HepG2 (cell line): ENCODE measurements around the gene CMTM1. TPM values are rescaled to one million over a fixed set of nuclear protein-coding genes. Genes with fewer than 3 reads are reported as not detected.

ENCODE experiments used
- ARID5B ChIP-seq: IDR thresholded peaks from 2 replicates; pipeline ENCODE4 v1.4.0; 2020; ENCODE audit warnings: mild to moderate bottlenecking, missing genetic modification reagents
- BCL3 ChIP-seq: sonication (generic); formaldehyde crosslinking; IDR thresholded peaks from 2 replicates; pipeline ENCODE4 v1.5.1; 2020; ENCODE audit warnings: mild to moderate bottlenecking, missing genetic modification reagents, moderate library complexity
- ISX ChIP-seq: sonication (generic); formaldehyde crosslinking; conservative IDR thresholded peaks from 2 replicates; pipeline ENCODE4 v1.5.0; 2020; ENCODE audit warnings: missing genetic modification reagents
- KMT2B ChIP-seq: IDR thresholded peaks from 2 replicates; pipeline ENCODE4 v1.6.1; 2016; ENCODE audit warnings: missing genetic modification reagents, missing compliant biosample characterization
- NFIC ChIP-seq: IDR thresholded peaks from 2 replicates; pipeline ENCODE4 v1.6.1; 2012; ENCODE audit warnings: mild to moderate bottlenecking, low read length, inconsistent platforms
- POGK ChIP-seq: sonication (generic); formaldehyde crosslinking; conservative IDR thresholded peaks from 2 replicates; pipeline ENCODE4 v1.8.0; 2022; ENCODE audit warnings: mild to moderate bottlenecking, moderate library complexity, missing genetic modification reagents
- SNAPC4 ChIP-seq: sonication (generic); formaldehyde crosslinking; IDR thresholded peaks from 2 replicates; pipeline ENCODE4 v1.4.0; 2020; ENCODE audit warnings: mild to moderate bottlenecking, missing genetic modification reagents
- TEF ChIP-seq: sonication (generic); formaldehyde crosslinking; IDR thresholded peaks from 2 replicates; pipeline ENCODE4 v1.5.0; 2020; ENCODE audit warnings: missing genetic modification reagents
- ZFP36L1 ChIP-seq: sonication (generic); formaldehyde crosslinking; IDR thresholded peaks from 2 replicates; pipeline ENCODE4 v1.8.0; 2022; ENCODE audit warnings: mild to moderate bottlenecking, missing genetic modification reagents, moderate library complexity
- ZFYVE20 ChIP-seq: sonication (generic); formaldehyde crosslinking; IDR thresholded peaks from 2 replicates; pipeline ENCODE4 v1.8.0; 2023; ENCODE audit warnings: low read depth, mild to moderate bottlenecking, moderate library complexity, missing genetic modification reagents, borderline replicate concordance
- ZNF263 ChIP-seq: sonication (generic); formaldehyde crosslinking; IDR thresholded peaks from 2 replicates; pipeline ENCODE4 v1.4.0; 2020; ENCODE audit warnings: missing genetic modification reagents
- ZNF343 ChIP-seq: sonication (generic); formaldehyde crosslinking; IDR thresholded peaks from 2 replicates; pipeline ENCODE4 v1.4.0; 2020; ENCODE audit warnings: mild to moderate bottlenecking, missing genetic modification reagents
- ZNF740 ChIP-seq: sonication (generic); formaldehyde crosslinking; IDR thresholded peaks from 2 replicates; pipeline ENCODE4 v1.4.0; 2020; ENCODE audit warnings: missing genetic modification reagents
- ZNF891 ChIP-seq: sonication (generic); formaldehyde crosslinking; IDR thresholded peaks from 2 replicates; pipeline ENCODE4 v1.5.0; 2020; ENCODE audit warnings: mild to moderate bottlenecking, missing genetic modification reagents
- polyA plus RNA-seq, 8 experiments: library from polyadenylated mRNA; depleted of rRNA in 3 of 8; stranded (reverse) in 7 of 8; unstranded in 1 of 8; fragments of >200 nt; fragmentation: Illumina TruSeq in 4 of 8; extraction: Trizol in 4 of 8; gene quantifications; 2 replicates each; pipeline versions ENCODE4 v1.2.1 to v1.2.3, GENCODE V29; 2011 to 2016; ENCODE audit warnings: low read depth in 4 of 8, missing spikeins in 1 of 8, mixed read lengths in 1 of 8; ENCODE audit not compliant: insufficient read depth in 1 of 8
- total RNA-seq, 5 experiments: library from RNA; depleted of rRNA; stranded (reverse); fragments of >200 nt; fragmentation: Illumina TruSeq; extraction: Trizol; gene quantifications; 2 replicates each; pipeline ENCODE4 v1.2.3, GENCODE V29; 2016; ENCODE audit warnings: low read depth in 1 of 5

CMTM1 gene
- total and polyA plus RNA-seq, 2 of the 13 experiments (the other 11 are each of a cell fraction or from before 2014, with no cell fraction given) = 1.7 to 2.9 TPM

GRCh38 chr16:66552286-66553177 is 13.7 kb upstream of the CMTM1 start, which contains the start of gene CKLF (continued):
- TF ChIP-seq ARID5B (CRISPR knock-in tag) (peak; percentile 60), TEF (CRISPR knock-in tag) (peak; percentile 89), ZFP36L1 (CRISPR knock-in tag) (peak; percentile 48), BCL3 (CRISPR knock-in tag) (peak; percentile 100), KMT2B (CRISPR knock-in tag) (peak; percentile 96), ZNF263 (CRISPR knock-in tag) (peak; percentile 87), ZNF891 (peak; percentile 100), ZNF343 (peak; percentile 96), NFIC (no peak), POGK (peak; percentile 98), ZNF740 (CRISPR knock-in tag) (peak; percentile 88), ZFYVE20 (peak; percentile 99), ISX (no peak; the same call in 1 of the 2 replicates), SNAPC4 (CRISPR knock-in tag) (peak; percentile 91)
